IMR-90 (cell line): ENCODE results near the gene CFAP161.

Source experiments
- BHLHE40 ChIP-seq: fragments of 150-350 bp; IDR thresholded peaks from 2 replicates; pipeline ENCODE4 v1.6.1; 2016; ENCODE audit warnings: mild to moderate bottlenecking, low read depth, low read length
- FOS ChIP-seq: fragments of 150-350 bp; IDR thresholded peaks from 2 replicates; pipeline ENCODE4 v1.6.1; 2016; ENCODE audit warnings: low read depth, low read length
- MAZ ChIP-seq: IDR thresholded peaks from 2 replicates; pipeline ENCODE4 v1.6.1; 2012; ENCODE audit warnings: low read depth, mild to moderate bottlenecking, low read length, improper control_type of control experiment, moderate library complexity, borderline replicate concordance
- MXI1 ChIP-seq: IDR thresholded peaks from 2 replicates; pipeline ENCODE4 v1.6.1; 2012; ENCODE audit warnings: low read depth, mild to moderate bottlenecking, low read length, moderate library complexity, borderline replicate concordance
- POLR2A ChIP-seq: IDR thresholded peaks from 2 replicates; pipeline ENCODE4 v1.6.1; 2012; ENCODE audit warnings: mild to moderate bottlenecking, low read depth, low read length
- RAD21 ChIP-seq: IDR thresholded peaks from 2 replicates; pipeline ENCODE4 v1.6.1; 2012; ENCODE audit warnings: low read length, improper control_type of control experiment
- RCOR1 ChIP-seq: IDR thresholded peaks from 2 replicates; pipeline ENCODE4 v1.6.1; 2012; ENCODE audit warnings: mild to moderate bottlenecking, low read length, improper control_type of control experiment; ENCODE audit not compliant: insufficient replicate concordance
- RFX5 ChIP-seq: IDR thresholded peaks from 2 replicates; pipeline ENCODE4 v1.8.0; 2012; ENCODE audit warnings: low read depth, mild to moderate bottlenecking, low read length, moderate library complexity
- SMC3 ChIP-seq: fragments of 150-350 bp; IDR thresholded peaks from 2 replicates; pipeline ENCODE4 v1.6.1; 2016; ENCODE audit warnings: low read depth, mild to moderate bottlenecking, antibody characterized with exemption, low read length, moderate library complexity
- TF ChIP-seq, protein P1 (sequence below): conservative IDR thresholded peaks from 2 replicates; pipeline ENCODE4 v1.5.1; 2012; ENCODE audit warnings: mild to moderate bottlenecking, low read depth, low read length, improper control_type of control experiment
- TF ChIP-seq, protein P2 (sequence below): fragments of 150-350 bp; IDR thresholded peaks from 2 replicates; pipeline ENCODE4 v1.6.1; 2017; ENCODE audit warnings: mild to moderate bottlenecking, antibody characterized with exemption, low read length, low read depth
- TF ChIP-seq, protein P3 (sequence below): fragments of 150-350 bp; IDR thresholded peaks from 2 replicates; pipeline ENCODE4 v1.6.1; 2016; ENCODE audit warnings: low read depth, mild to moderate bottlenecking, low read length, moderate library complexity, borderline replicate concordance

DNA sequence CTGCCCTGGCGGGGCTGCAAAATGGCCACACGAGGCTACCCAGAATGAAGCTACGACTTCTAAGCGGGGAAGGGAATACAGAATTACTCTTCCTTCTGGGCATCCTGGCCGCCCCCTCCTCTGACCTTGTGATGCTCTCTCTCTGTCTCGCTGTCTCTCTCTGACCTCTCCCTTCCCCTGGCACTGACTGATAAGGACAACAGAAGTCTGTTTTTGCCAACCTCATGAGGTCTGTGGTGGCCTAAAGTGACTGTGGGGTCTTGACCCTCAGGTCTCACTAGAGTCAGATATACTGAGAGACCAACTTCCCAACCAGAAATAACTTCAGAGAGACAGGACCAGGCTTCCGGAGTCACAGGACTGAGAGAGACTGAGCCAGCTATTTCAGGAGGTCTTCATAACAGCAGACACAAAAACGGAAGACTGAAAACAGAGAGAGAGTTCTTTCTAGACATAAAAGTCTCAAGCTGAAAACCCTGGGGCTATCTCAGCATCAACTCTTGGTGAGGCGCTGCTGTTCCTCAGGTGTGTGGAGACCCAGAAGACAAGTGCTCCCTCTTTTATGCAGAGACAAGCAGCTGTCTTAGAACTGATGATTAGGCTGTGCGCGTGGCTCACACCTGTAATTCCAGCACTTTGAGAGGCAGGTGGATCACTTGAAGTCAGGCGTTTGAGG, 38.2 kb upstream of the CFAP161 start:
- TF ChIP-seq, protein P1, sequence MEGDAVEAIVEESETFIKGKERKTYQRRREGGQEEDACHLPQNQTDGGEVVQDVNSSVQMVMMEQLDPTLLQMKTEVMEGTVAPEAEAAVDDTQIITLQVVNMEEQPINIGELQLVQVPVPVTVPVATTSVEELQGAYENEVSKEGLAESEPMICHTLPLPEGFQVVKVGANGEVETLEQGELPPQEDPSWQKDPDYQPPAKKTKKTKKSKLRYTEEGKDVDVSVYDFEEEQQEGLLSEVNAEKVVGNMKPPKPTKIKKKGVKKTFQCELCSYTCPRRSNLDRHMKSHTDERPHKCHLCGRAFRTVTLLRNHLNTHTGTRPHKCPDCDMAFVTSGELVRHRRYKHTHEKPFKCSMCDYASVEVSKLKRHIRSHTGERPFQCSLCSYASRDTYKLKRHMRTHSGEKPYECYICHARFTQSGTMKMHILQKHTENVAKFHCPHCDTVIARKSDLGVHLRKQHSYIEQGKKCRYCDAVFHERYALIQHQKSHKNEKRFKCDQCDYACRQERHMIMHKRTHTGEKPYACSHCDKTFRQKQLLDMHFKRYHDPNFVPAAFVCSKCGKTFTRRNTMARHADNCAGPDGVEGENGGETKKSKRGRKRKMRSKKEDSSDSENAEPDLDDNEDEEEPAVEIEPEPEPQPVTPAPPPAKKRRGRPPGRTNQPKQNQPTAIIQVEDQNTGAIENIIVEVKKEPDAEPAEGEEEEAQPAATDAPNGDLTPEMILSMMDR = no peak
- TF ChIP-seq RCOR1 (no peak), RAD21 (no peak), MAZ (no peak), RFX5 (no peak), POLR2A (no peak), FOS (no peak), BHLHE40 (no peak), SMC3 (no peak), MXI1 (no peak)
- TF ChIP-seq, protein P2, sequence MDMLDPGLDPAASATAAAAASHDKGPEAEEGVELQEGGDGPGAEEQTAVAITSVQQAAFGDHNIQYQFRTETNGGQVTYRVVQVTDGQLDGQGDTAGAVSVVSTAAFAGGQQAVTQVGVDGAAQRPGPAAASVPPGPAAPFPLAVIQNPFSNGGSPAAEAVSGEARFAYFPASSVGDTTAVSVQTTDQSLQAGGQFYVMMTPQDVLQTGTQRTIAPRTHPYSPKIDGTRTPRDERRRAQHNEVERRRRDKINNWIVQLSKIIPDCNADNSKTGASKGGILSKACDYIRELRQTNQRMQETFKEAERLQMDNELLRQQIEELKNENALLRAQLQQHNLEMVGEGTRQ = no peak
- TF ChIP-seq, protein P3, sequence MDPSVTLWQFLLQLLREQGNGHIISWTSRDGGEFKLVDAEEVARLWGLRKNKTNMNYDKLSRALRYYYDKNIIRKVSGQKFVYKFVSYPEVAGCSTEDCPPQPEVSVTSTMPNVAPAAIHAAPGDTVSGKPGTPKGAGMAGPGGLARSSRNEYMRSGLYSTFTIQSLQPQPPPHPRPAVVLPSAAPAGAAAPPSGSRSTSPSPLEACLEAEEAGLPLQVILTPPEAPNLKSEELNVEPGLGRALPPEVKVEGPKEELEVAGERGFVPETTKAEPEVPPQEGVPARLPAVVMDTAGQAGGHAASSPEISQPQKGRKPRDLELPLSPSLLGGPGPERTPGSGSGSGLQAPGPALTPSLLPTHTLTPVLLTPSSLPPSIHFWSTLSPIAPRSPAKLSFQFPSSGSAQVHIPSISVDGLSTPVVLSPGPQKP = no peak
